Stomach smooth muscle (tissue), 2 donors: ENCODE measurements around the gene TMEM51.
A peak's percentile ranks its signal among the peaks of the same experiment; 100 is the strongest.
"Not testable (repeated sequence)": the region's sequence is repeated elsewhere in the genome, so short reads cannot be mapped to it uniquely, and the experiment has no call there.

Experiments used
- H3K27ac ChIP-seq: one replicate; pipeline ENCODE4 v1.7.0; 2013; ENCODE audit warnings: mild to moderate bottlenecking, low read length, inconsistent platforms
- H3K27me3 ChIP-seq, 2 donors: one replicate each; pipeline ENCODE4 v1.7.0; 2013; ENCODE audit warnings: low read length in 2 of 2; ENCODE audit not compliant: insufficient read depth in 2 of 2, control insufficient read depth in 1 of 2
- H3K36me3 ChIP-seq, 2 donors: one replicate each; pipeline ENCODE4 v1.7.0; 2013; ENCODE audit warnings: low read length in 2 of 2; ENCODE audit not compliant: control insufficient read depth in 2 of 2, insufficient read depth in 2 of 2
- H3K4me1 ChIP-seq: one replicate; pipeline ENCODE4 v1.7.0; 2013; ENCODE audit warnings: low read length; ENCODE audit not compliant: control insufficient read depth, insufficient read depth
- H3K4me3 ChIP-seq, 2 donors: one replicate each; pipeline ENCODE4 v1.7.0; 2013; ENCODE audit warnings: low read length in 2 of 2
- H3K9ac ChIP-seq, 2 donors: one replicate each; pipeline ENCODE4 v1.7.0; 2013; ENCODE audit warnings: low read length in 2 of 2, mild to moderate bottlenecking in 1 of 2
- H3K9me3 ChIP-seq, 2 donors: one replicate each; pipeline ENCODE4 v1.7.0; 2013; ENCODE audit warnings: low read length in 2 of 2; ENCODE audit not compliant: control insufficient read depth in 2 of 2
- donor health status: healthy.
- donor health status: Pancreatic carcinoma.

Gene TMEM51

DNA sequence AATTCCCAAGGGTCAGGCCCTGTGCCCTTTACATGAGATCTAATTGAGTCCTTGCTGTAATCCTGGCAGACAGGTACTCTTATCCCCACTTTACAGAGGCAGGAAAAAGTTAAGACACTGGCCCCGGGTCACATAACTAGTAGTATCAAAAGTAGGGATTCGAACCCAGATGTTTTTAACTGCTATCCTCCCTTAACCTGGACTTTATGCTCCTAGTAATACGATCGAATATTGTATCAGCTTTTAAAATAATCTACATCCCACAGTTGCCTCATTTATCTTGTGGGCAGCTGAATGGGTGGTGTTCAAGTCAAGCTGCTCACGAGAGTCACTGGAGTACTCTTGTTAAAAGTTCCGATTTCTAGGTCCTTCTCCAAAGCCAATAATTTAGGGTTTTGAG is 25.5 kb upstream of the TMEM51 start:
- no peak overlapping the region for H3K4me3 ChIP-seq
- no peaks in the 10 kb centered on the region for H3K36me3 ChIP-seq
- H3K4me1 ChIP-seq, result no peaks in the 10 kb centered on the region
- no peak overlapping the region for H3K9ac ChIP-seq
- H3K27ac ChIP-seq, result no peak overlapping the region
- H3K9me3 ChIP-seq, result no peaks in the 10 kb centered on the region
- no peaks in the 10 kb centered on the region for H3K27me3 ChIP-seq

DNA sequence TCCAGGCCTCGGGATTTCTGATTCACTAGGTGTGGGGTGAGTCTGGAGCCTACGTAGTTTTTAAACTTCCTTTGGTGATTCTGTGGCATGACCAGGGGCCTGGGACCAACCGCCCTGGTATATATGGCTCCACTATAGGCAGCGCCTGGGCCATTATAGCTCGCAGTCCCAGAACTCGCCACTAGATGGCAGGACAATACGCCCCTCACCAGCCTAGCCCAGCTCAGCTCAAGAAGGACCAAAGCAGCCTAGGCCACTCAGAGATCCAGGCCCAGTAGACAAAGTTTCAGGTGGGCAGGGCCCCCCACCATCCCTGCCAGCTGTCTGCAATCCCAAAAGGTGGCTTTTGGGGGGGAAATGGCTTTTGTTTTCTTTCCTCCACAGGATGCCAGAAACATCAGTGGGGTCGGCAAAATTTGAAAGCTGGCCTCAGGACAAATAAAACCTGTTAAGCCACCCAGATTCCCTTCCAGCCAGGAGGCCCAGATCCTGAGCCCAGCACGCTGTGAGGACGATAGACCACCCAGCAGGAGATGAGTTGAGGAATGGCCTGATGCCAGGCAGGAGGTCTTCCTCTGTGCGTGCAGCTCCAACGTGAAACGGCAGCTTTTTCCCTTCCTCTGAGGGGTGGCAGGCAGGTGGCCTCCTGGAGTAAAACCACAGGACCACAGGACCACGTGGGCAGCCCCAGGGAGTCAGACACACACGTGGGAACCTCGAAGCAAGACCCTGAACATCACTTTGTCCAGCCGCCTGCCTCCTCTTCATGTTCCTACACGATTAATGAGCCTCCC is 24.8 kb upstream of the TMEM51 start:
- no peak overlapping the region for H3K4me3 ChIP-seq
- no peak overlapping the region for H3K9ac ChIP-seq

DNA sequence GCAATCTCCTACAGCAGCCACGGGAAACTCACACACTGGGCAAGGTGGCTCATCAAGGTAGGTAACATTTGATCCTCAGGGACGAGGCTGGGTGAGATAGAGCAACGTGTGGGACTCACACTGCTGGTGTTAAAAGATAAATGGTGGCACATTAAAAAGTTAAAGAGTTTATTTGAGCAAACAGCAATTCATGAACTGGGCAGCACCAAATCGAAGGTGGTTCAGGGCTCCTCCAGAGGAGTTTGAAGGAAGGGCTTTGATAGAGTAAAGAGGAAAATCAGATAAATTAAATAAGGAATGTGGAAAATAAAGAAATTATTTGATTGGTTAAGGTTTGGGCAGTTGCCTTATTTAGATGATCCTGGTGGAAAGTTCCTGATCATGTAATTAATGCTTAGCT is 23.6 kb upstream of the TMEM51 start:
- Histone ChIP-seq H3K9me3 (no peaks in the 10 kb centered on the region), H3K36me3 (no peaks in the 10 kb centered on the region), H3K4me1 (no peaks in the 10 kb centered on the region), H3K9ac (no peak overlapping the region), H3K27me3 (no peaks in the 10 kb centered on the region), H3K27ac (no peak overlapping the region), H3K4me3 (no peak overlapping the region)

More for the DNA sequence above, 24.8 kb upstream of the TMEM51 start:
- Histone ChIP-seq H3K27me3 (no peaks in the 10 kb centered on the region), H3K27ac (no peak overlapping the region), H3K4me1 (no peaks in the 10 kb centered on the region), H3K9me3 (no peaks in the 10 kb centered on the region), H3K36me3 (no peaks in the 10 kb centered on the region)

DNA sequence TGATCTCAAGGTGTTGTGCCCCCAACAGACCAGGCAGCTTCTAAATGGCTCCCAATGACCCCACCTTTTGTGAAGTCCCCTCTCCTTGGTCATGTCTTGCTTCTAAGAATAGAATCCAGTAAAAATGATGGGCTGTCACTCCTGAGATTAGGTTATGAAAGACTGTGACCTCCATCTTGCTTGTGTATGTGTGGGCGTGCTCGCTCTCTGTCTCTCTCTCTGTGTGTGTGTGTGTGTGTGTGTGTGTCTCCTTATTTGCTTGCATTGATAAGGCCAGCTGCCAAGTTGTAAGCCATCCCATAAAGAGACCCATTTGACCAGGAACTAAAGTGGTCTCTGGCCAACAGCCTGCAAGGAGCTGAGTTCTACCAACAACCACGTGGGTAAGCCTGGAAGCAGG is 22.9 kb upstream of the TMEM51 start:
- Histone ChIP-seq H3K27me3 (no peaks in the 10 kb centered on the region), H3K9me3 (no peaks in the 10 kb centered on the region), H3K36me3 (no peaks in the 10 kb centered on the region), H3K27ac (no peak overlapping the region), H3K9ac (no peak overlapping the region), H3K4me3 (no peak overlapping the region), H3K4me1 (no peaks in the 10 kb centered on the region)

DNA sequence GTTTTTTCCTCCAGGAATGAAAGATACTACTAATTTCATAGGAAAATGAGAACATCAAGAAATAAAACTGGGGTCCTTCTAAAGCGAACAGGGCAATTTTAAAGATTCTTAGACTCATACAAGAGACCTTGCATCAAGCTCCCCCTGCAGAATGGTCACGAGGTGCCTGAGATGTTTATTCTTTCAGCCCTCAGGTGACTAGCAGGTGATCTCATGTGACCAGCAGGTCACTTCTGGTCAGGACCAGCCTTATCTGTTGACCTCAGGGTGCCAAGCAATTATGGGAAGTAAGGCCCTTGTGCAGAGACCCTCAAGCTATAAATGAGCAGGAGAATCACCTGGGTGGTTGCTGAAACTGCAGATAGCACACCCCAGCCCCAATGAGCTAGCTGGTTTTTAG is 20.6 kb upstream of the TMEM51 start:
- no peaks in the 10 kb centered on the region for H3K27me3 ChIP-seq
- H3K9ac ChIP-seq, result no peak overlapping the region
- H3K36me3 ChIP-seq, result no peaks in the 10 kb centered on the region
- H3K4me3 ChIP-seq, result no peak overlapping the region
- H3K27ac ChIP-seq, result no peak overlapping the region
- no peaks in the 10 kb centered on the region for H3K9me3 ChIP-seq
- no peaks in the 10 kb centered on the region for H3K4me1 ChIP-seq

DNA sequence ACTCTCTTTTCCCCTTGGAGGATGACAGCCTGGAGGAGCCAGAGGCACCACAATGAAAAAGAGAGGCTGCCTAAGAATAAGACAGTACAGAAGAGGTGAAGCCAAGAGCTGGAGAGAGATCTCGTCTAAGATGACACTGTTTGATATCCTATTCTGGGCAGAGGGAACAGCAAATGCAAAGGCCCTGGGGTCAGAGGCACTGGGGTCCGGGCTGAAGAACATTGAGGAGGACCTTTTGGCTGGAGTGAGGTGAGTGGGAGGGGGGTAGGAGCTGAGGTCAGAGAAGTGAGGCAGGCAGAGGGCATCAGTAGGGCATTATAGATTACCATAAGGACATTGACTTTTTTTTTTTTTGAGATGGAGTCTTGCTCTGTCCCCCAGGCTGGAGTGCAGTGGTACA is 19.3 kb upstream of the TMEM51 start:
- Histone ChIP-seq H3K4me1 (no peaks in the 10 kb centered on the region), H3K9ac (no peak overlapping the region), H3K27ac (no peak overlapping the region), H3K27me3 (no peaks in the 10 kb centered on the region), H3K4me3 (no peak overlapping the region), H3K36me3 (no peaks in the 10 kb centered on the region), H3K9me3 (no peaks in the 10 kb centered on the region)

DNA sequence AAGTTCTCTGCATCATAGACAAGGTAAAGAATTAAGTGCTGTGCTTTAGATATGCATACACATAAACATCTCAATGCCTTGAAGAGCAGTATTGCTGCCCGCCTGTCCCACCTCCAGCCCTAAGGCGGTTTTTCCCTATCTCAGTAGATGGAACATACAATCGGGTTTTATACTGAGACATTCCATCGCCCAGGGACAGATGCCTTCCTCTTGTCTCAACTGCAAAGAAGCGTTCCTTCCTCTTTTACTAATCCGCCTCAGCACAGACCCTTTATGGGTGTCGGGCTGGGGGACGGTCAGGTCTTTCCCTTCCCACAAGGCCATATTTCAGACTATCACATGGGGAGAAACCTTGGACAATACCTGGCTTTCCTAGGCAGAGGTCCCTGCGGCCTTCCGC is 17.9 kb upstream of the TMEM51 start:
- not testable (repeated sequence) for H3K27ac ChIP-seq, H3K4me1 ChIP-seq, H3K9me3 ChIP-seq, H3K9ac ChIP-seq, H3K27me3 ChIP-seq, H3K36me3 ChIP-seq, H3K4me3 ChIP-seq

DNA sequence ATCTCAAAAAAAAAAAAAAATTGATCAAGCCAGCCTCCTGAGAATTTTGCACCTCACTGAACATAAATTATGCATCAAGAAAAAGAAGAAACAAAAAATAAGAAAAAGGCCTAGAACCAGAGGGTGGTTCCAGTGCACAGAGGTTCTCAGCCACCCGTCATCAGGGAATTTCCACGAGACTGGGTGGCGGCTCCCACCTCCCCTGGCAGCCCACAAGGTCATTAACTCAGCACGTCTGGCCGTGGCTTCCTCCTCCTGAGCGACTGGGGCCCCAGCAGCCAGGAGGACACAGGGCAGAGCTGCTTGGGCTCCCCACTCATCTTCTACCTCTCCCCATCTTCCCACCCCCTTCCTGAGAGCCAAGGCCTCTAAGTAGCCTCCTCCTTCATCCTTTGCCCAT is 15.7 kb upstream of the TMEM51 start:
- no peak overlapping the region for H3K27ac ChIP-seq
- H3K9me3 ChIP-seq, result no peaks in the 10 kb centered on the region
- peaks cover 10% of the 10 kb centered on the region for H3K4me1 ChIP-seq
- no peaks in the 10 kb centered on the region for H3K27me3 ChIP-seq
- H3K36me3 ChIP-seq, result no peaks in the 10 kb centered on the region
- no peak overlapping the region for H3K9ac ChIP-seq
- H3K4me3 ChIP-seq, result no peak overlapping the region

DNA sequence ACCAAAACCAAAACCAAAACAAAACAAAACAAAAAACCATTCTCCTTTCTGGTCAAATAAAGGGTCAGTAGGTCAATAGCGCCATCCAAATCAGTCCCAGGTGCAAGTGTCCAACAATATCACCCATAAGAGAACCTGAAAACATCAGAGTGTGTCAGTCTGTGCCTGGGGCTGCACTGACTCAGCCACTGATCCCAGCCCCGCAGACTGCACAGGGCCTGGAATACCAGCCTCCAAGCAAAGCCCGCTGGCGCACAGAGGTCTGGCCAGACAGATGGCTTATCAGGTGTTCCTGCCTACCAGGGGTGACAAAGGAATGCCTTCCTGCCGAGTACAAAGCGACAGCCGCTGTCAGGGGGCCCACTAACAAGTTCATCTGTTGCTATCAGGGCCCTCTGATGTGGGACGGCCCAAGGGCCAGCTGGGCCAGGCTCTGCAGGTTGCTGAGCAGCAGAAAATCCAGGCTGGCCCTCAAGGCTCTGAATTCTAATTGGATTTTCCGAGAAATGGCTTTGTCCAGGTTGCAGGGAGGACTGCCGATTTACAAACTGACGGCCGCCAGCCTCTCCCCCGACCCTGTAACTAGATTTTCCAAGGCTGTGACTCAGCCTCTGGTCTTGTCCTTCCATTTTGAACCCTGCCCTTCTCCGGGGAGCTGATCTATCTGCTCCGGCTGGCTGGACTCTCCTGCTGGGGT is 13.7 kb upstream of the TMEM51 start:
- Histone ChIP-seq H3K9ac (no peak overlapping the region), H3K4me1 (peaks cover 11% of the 10 kb centered on the region), H3K27me3 (no peaks in the 10 kb centered on the region), H3K27ac (no peak overlapping the region), H3K4me3 (no peak overlapping the region), H3K36me3 (no peaks in the 10 kb centered on the region), H3K9me3 (no peaks in the 10 kb centered on the region)

DNA sequence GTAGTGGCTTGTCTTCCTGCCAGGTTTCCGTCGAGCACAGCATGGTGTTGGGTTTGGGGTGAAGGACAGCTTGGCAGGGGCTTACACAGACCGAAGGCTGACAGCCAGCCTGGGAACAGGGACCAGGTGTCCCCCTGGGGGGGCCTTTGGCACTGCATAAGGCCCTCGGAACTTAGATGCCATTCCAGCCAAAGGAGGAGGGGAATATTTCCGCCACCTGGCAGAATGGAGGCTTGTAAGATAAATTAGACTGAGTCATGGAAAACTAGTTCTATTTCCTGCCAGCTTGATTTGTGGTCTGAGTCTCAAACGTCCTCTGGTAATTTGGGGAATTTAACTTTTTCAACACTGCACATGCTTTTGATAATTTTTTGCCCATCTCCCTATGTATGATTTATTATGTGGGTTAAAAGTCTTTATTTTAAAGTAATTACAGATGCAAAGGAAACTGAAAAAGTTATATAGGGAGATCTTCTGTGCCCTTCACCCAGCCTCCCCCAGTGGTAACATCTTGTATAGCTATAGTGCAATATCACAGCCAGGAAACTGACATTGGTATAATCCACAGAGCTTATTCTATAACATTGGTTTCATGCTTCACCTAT is 11.5 kb upstream of the TMEM51 start:
- peak overlapping the region; percentile 37 for H3K27ac ChIP-seq
- H3K9ac ChIP-seq, result no peak overlapping the region
- no peaks in the 10 kb centered on the region for H3K36me3 ChIP-seq
- H3K27me3 ChIP-seq, result no peaks in the 10 kb centered on the region
- no peak overlapping the region for H3K4me3 ChIP-seq
- no peaks in the 10 kb centered on the region for H3K9me3 ChIP-seq
- peaks cover 32% of the 10 kb centered on the region for H3K4me1 ChIP-seq

DNA sequence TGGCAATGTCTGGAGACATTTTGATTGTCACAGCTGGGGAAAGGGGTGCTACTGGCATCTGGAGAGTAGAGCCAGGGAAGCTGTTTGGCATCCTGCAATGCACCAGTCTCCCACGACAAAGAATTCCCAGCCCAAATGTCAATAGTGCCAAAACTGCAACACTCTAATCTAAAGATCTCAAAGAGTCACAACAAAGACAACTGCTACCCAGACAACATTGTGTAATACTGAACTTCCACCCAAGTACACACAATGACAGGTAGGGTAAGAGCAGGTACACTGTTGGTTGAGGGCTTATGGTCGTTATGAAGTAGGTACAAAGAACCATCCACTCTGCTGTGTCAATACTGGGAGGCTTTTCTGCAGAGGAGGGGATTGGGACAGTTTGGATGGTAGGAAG is 8.2 kb upstream of the TMEM51 start:
- H3K9me3 ChIP-seq, result no peaks in the 10 kb centered on the region
- H3K4me3 ChIP-seq, result no peak overlapping the region
- H3K36me3 ChIP-seq, result no peaks in the 10 kb centered on the region
- H3K27ac ChIP-seq, result peak overlapping the region; percentile 76
- no peaks in the 10 kb centered on the region for H3K27me3 ChIP-seq
- no peak overlapping the region for H3K9ac ChIP-seq
- peaks cover 31% of the 10 kb centered on the region for H3K4me1 ChIP-seq
